Suprapubic skin (tissue), 4 donors: Measurements from ENCODE around the gene CAPN5.
"Not testable (repeated sequence)": the region's sequence is repeated elsewhere in the genome, so short reads cannot be mapped to it uniquely, and the experiment has no call there.

Experiments used
- EP300 ChIP-seq: sonication (generic); formaldehyde crosslinking; IDR thresholded peaks from one replicate; pipeline ENCODE4 v1.6.1; 2017; ENCODE audit warnings: antibody characterized with exemption
- POLR2A ChIP-seq, 2 donors: fragments of 450-650 bp; IDR thresholded peaks; one replicate each; pipeline ENCODE4 v1.6.1; 2017; ENCODE audit warnings: antibody characterized with exemption in 2 of 2, mild to moderate bottlenecking in 2 of 2, moderate library complexity in 2 of 2
- POLR2AphosphoS5 ChIP-seq, 3 donors: sonication (generic); formaldehyde crosslinking; IDR thresholded peaks; one replicate each; pipeline ENCODE4 v1.6.1; 2017; ENCODE audit warnings: antibody characterized with exemption in 3 of 3
- TF ChIP-seq, protein P1 (sequence below), 2 donors: fragments of 200-600 bp in 1 of 2; fragments of 450-650 bp in 1 of 2; sonication (generic) in 1 of 2; IDR thresholded peaks; one replicate each; pipeline ENCODE4 v1.5.1; 2016 to 2019; ENCODE audit warnings: antibody characterized with exemption in 2 of 2, mild to moderate bottlenecking in 1 of 2, moderate library complexity in 1 of 2

DNA sequence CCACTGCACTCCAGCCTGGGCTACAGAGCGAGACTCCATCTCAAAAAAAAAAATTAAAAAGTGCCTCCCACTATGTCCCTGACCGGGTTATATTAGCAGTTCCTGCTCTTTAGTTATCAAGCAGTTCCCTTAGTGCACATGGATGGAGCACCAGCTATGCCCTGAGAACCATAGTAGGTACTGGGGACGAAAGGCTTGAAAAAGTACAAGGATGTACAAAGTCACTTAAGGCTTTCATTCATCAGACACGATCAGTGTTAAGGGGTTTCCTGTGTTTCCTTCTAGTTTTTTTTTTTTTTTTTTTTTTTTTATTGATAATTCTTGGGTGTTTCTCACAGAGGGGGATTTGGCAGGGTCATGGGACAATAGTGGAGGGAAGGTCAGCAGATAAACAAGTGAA lies 30.4 kb downstream of the CAPN5 start:
- TF ChIP-seq, protein P1, sequence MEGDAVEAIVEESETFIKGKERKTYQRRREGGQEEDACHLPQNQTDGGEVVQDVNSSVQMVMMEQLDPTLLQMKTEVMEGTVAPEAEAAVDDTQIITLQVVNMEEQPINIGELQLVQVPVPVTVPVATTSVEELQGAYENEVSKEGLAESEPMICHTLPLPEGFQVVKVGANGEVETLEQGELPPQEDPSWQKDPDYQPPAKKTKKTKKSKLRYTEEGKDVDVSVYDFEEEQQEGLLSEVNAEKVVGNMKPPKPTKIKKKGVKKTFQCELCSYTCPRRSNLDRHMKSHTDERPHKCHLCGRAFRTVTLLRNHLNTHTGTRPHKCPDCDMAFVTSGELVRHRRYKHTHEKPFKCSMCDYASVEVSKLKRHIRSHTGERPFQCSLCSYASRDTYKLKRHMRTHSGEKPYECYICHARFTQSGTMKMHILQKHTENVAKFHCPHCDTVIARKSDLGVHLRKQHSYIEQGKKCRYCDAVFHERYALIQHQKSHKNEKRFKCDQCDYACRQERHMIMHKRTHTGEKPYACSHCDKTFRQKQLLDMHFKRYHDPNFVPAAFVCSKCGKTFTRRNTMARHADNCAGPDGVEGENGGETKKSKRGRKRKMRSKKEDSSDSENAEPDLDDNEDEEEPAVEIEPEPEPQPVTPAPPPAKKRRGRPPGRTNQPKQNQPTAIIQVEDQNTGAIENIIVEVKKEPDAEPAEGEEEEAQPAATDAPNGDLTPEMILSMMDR (IDR thresholded peaks at IDR 0.05): not testable (repeated sequence)
- TF ChIP-seq POLR2A (IDR thresholded peaks at IDR 0.05); POLR2AphosphoS5 (IDR thresholded peaks at IDR 0.05); EP300: not testable (repeated sequence)
